MM.1S (cell line): ENCODE data around the gene TWSG1.

Experiments used
- DNase-seq: peaks from one replicate; pipeline ENCODE4 v3.0.0-alpha.2; 2015
- H2AFZ ChIP-seq: fragments of 300-600 bp; sonication (generic); 2 replicates; pipeline ENCODE4 v1.6.0; 2016; ENCODE audit warnings: antibody characterized with exemption, low read length
- H3F3A ChIP-seq: fragments of 300-600 bp; sonication (generic); 2 replicates; pipeline ENCODE4 v1.6.1; 2016; ENCODE audit warnings: mild to moderate bottlenecking, antibody characterized with exemption, low read length, moderate library complexity, mixed read lengths; ENCODE audit not compliant: insufficient read depth
- H3K27ac ChIP-seq: fragments of 300-600 bp; sonication (generic); 2 replicates; pipeline ENCODE4 v1.5.1; 2016; ENCODE audit warnings: mild to moderate bottlenecking, low read length
- H3K27me3 ChIP-seq: fragments of 300-600 bp; sonication (generic); replicated peaks from 2 replicates; pipeline ENCODE4 v1.6.0; 2016; ENCODE audit warnings: low read length; ENCODE audit not compliant: insufficient read depth
- H3K36me3 ChIP-seq: fragments of 300-600 bp; sonication (generic); replicated peaks from 2 replicates; pipeline ENCODE4 v1.6.1; 2016; ENCODE audit warnings: mild to moderate bottlenecking, low read length, mixed read lengths; ENCODE audit not compliant: insufficient read depth
- H3K4me1 ChIP-seq: fragments of 300-600 bp; sonication (generic); 2 replicates; pipeline ENCODE4 v1.6.1; 2016; ENCODE audit warnings: low read length, mixed read lengths
- H3K4me2 ChIP-seq: fragments of 300-600 bp; sonication (generic); 2 replicates; pipeline ENCODE4 v1.6.0; 2016; ENCODE audit warnings: low read depth, low read length
- H3K4me3 ChIP-seq: fragments of 300-600 bp; sonication (generic); 2 replicates; pipeline ENCODE4 v1.5.1; 2016; ENCODE audit warnings: low read length, mixed read lengths
- H3K79me2 ChIP-seq: fragments of 300-600 bp; sonication (generic); 2 replicates; pipeline ENCODE4 v1.6.1; 2016; ENCODE audit warnings: mixed run types, low read length, mixed read lengths
- H3K9ac ChIP-seq: fragments of 300-600 bp; sonication (generic); 2 replicates; pipeline ENCODE4 v1.6.1; 2016; ENCODE audit warnings: low read length, mixed read lengths
- H3K9me2 ChIP-seq: fragments of 300-600 bp; sonication (generic); replicated peaks from 2 replicates; pipeline ENCODE4 v1.6.1; 2016; ENCODE audit warnings: mild to moderate bottlenecking, low read length, mixed read lengths; ENCODE audit not compliant: insufficient read depth
- H3K9me3 ChIP-seq: fragments of 300-600 bp; sonication (generic); replicated peaks from 2 replicates; pipeline ENCODE4 v1.6.1; 2016; ENCODE audit warnings: mild to moderate bottlenecking, low read length, mixed read lengths; ENCODE audit not compliant: insufficient read depth
- H4K20me1 ChIP-seq: fragments of 300-600 bp; sonication (generic); 2 replicates; pipeline ENCODE4 v1.6.1; 2016; ENCODE audit warnings: mild to moderate bottlenecking, low read length, moderate library complexity, mixed read lengths; ENCODE audit not compliant: insufficient read depth
- CTCF ChIP-seq: fragments of 300-600 bp; sonication (generic); IDR thresholded peaks from 2 replicates; pipeline ENCODE4 v1.5.1; 2016; ENCODE audit warnings: antibody characterized with exemption, low read length, mixed read lengths
- EZH2 ChIP-seq: fragments of 300-600 bp; sonication (generic); optimal IDR thresholded peaks from 2 replicates; pipeline ENCODE3; 2017; ENCODE audit warnings: low read depth, mild to moderate bottlenecking, antibody characterized with exemption, low read length, mixed read lengths
- EZH2phosphoT487 ChIP-seq: fragments of 300-600 bp; sonication (generic); IDR thresholded peaks from 2 replicates; pipeline ENCODE4 v1.6.1; 2018; ENCODE audit warnings: antibody characterized with exemption, low read length

The TWSG1 gene

GRCh38 chr18:9405977-9406376 is 71.4 kb downstream of the TWSG1 start:
- Histone ChIP-seq H3K79me2 (no peaks in the 10 kb centered on the region), H3K9ac (no peak overlapping the region), H3K9me2 (no peaks in the 10 kb centered on the region), H3K4me2 (no peak overlapping the region), H3K9me3 (no peaks in the 10 kb centered on the region), H3K27ac (no peak overlapping the region), H3K27me3 (no peaks in the 10 kb centered on the region), H4K20me1 (no peaks in the 10 kb centered on the region), H2AFZ (no peak overlapping the region), H3K36me3 (no peaks in the 10 kb centered on the region), H3K4me3 (no peak overlapping the region), H3F3A (no peaks in the 10 kb centered on the region), H3K4me1 (no peaks in the 10 kb centered on the region)
- no peak for TF ChIP-seq EZH2
- TF ChIP-seq CTCF = no peak
- TF ChIP-seq EZH2phosphoT487 = no peak
- no peak for DNase-seq

DNA sequence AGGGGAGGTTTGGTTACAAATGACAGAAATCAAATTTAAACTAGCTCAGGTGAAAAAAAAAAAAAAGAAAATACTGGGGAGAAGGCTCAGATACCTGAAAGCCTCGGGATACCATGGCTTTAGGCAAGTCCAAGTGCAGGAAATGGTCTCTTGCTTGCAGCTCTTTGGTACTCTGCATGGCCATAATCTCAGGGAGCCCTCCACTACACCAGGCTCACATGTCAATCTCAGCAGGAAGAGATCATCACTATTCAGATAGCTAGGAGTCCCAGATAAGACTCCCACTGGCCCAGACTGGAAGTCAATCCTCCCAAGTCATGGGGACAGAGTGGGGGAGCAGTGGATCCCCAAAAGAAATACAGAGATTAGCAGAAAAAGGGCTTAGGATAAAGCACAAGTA is 75.9 kb downstream of the TWSG1 start:
- no peaks in the 10 kb centered on the region for H3K4me1 ChIP-seq
- H3K4me2 ChIP-seq = no peak overlapping the region
- H3K9me2 ChIP-seq = no peaks in the 10 kb centered on the region
- H2AFZ ChIP-seq = no peak overlapping the region
- no peaks in the 10 kb centered on the region for H3K9me3 ChIP-seq
- TF ChIP-seq CTCF (no peak), EZH2phosphoT487 (no peak), EZH2 (no peak)
- H3K27me3 ChIP-seq = no peaks in the 10 kb centered on the region
- no peaks in the 10 kb centered on the region for H4K20me1 ChIP-seq
- H3F3A ChIP-seq = no peaks in the 10 kb centered on the region
- H3K9ac ChIP-seq = no peak overlapping the region
- DNase-seq = no peak
- no peak overlapping the region for H3K27ac ChIP-seq
- no peaks in the 10 kb centered on the region for H3K79me2 ChIP-seq
- no peak overlapping the region for H3K4me3 ChIP-seq
- no peaks in the 10 kb centered on the region for H3K36me3 ChIP-seq

DNA sequence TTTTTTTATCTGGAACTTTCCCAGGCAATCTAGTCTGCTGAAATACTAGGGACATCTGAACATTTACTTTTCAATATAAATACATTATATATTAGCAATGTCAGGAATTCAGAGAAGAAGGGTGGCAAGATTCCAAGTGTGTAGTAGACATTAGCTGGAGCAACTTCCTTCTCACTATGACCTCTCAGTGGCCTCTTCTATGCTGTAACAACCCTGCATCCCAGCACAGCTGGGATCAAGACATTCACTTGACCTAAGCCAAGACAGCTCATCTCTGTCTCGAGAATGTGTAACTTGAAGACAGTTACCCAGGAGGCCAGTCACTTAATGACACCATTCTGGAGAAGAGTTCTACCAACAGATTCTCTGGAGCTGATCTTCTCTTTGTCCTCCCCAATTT is 79.0 kb downstream of the TWSG1 start:
- Histone ChIP-seq H3K9me3 (no peaks in the 10 kb centered on the region), H2AFZ (no peak overlapping the region), H3F3A (no peaks in the 10 kb centered on the region), H3K27ac (no peak overlapping the region), H3K9ac (no peak overlapping the region), H3K27me3 (no peaks in the 10 kb centered on the region), H3K4me2 (no peak overlapping the region), H3K4me1 (no peaks in the 10 kb centered on the region), H3K36me3 (no peaks in the 10 kb centered on the region), H3K9me2 (no peaks in the 10 kb centered on the region), H3K79me2 (no peaks in the 10 kb centered on the region), H4K20me1 (no peaks in the 10 kb centered on the region), H3K4me3 (no peak overlapping the region)
- no peak for DNase-seq
- TF ChIP-seq EZH2phosphoT487 (no peak), EZH2 (no peak), CTCF (no peak)
